Lower leg skin (tissue), 4 donors: ENCODE results near the gene RAB11FIP4. TPM values are rescaled to one million over a fixed set of nuclear protein-coding genes. Genes with fewer than 3 reads are reported as not detected.

ENCODE experiments used
- DNase-seq, 2 donors: peaks; one replicate each; pipeline ENCODE4 v3.0.0-alpha.2; 2019; ENCODE audit warnings: low spot score in 2 of 2
- H3K4me3 ChIP-seq: fragments of 200-600 bp; sonication (generic); 2 replicates; pipeline ENCODE4 v1.5.1; 2017; ENCODE audit warnings: mild to moderate bottlenecking, low read depth; ENCODE audit not compliant: poor library complexity, severe bottlenecking
- CTCF ChIP-seq, 3 donors: fragments of 450-650 bp; IDR thresholded peaks; one replicate each; pipeline ENCODE4 v1.5.1; 2016; ENCODE audit warnings: antibody characterized with exemption in 3 of 3, mild to moderate bottlenecking in 3 of 3, moderate library complexity in 2 of 3
- POLR2A ChIP-seq, 2 donors: fragments of 450-650 bp; IDR thresholded peaks; one replicate each; pipeline ENCODE4 v1.6.1; 2016 to 2017; ENCODE audit warnings: antibody characterized with exemption in 2 of 2, mild to moderate bottlenecking in 1 of 2, moderate library complexity in 1 of 2
- WGBS, 2 donors: methylation state at CpG; one replicate each; pipeline ENCODE4 v1.1.5; 2018; 5-methylcytosine and 5-hydroxymethylcytosine counted together
- intact Hi-C: fragments of 100-400 bp; cut with DNase I; formaldehyde crosslinking; loops from one replicate; pipeline ENCODE4 v1.15.0; 2023; ENCODE audit warnings: low total_unique reads
- total RNA-seq, 4 donors: library from RNA; depleted of rRNA; stranded (reverse); fragments of >200 nt; gene quantifications; one replicate each; pipeline ENCODE4 v1.1.0, GENCODE V29; 2016

Gene RAB11FIP4
- total RNA-seq, 4 donors from 2014 or later = 27.4 to 62.8 (median 34.1) TPM

GRCh38 chr17:31491376-31492131 lies 100.1 kb downstream of the RAB11FIP4 start:
- TF ChIP-seq POLR2A (IDR thresholded peaks at IDR 0.05) = no peak
- TF ChIP-seq CTCF (IDR thresholded peaks at IDR 0.05) = no peak
- H3K4me3 ChIP-seq = no peak overlapping the region
- intact Hi-C loops = no loop called here
- no peak for DNase-seq
- 45 to 52% methylated on average over 18 of the region's 18 CpGs for WGBS, 2 donors

GRCh38 chr17:31492206-31492605 lies 100.7 kb downstream of the RAB11FIP4 start:
- intact Hi-C loops = no loop called here
- no peak overlapping the region for H3K4me3 ChIP-seq
- no peak for TF ChIP-seq POLR2A (IDR thresholded peaks at IDR 0.05)
- no peak for TF ChIP-seq CTCF (IDR thresholded peaks at IDR 0.05)
- 74 to 75% methylated on average over 5 of the region's 5 CpGs for WGBS, 2 donors
- no peak for DNase-seq

- intact Hi-C loops = no loop called here
- 79 to 85% methylated on average over 11 of the region's 11 CpGs for WGBS, 2 donors
- H3K4me3 ChIP-seq = no peak overlapping the region
- TF ChIP-seq POLR2A (IDR thresholded peaks at IDR 0.05) (no peak), CTCF (IDR thresholded peaks at IDR 0.05) (no peak)
- no peak for DNase-seq
Observed at GRCh38 chr17:31492880-31493655, 101.6 kb downstream of the RAB11FIP4 start.

GRCh38 chr17:31493656-31494155 lies 102.2 kb downstream of the RAB11FIP4 start:
- intact Hi-C loops = no loop called here
- no peak overlapping the region for H3K4me3 ChIP-seq
- no peak for DNase-seq
- WGBS, 2 donors = 85 to 86% methylated on average over 9 of the region's 9 CpGs
- TF ChIP-seq CTCF (IDR thresholded peaks at IDR 0.05) (no peak), POLR2A (IDR thresholded peaks at IDR 0.05) (no peak)

GRCh38 chr17:31494259-31495021 lies 103.0 kb downstream of the RAB11FIP4 start:
- H3K4me3 ChIP-seq = no peak overlapping the region
- no peak for DNase-seq
- intact Hi-C loops = no loop called here
- TF ChIP-seq POLR2A (IDR thresholded peaks at IDR 0.05) = no peak
- no peak for TF ChIP-seq CTCF (IDR thresholded peaks at IDR 0.05)
- 46% methylated on average over 12 of the region's 12 CpGs for WGBS, 2 donors
